Hepatocyte (in vitro differentiated cells): ENCODE results near the gene USP24.

Source experiments
- EZH2phosphoT487 ChIP-seq: fragments of 200-600 bp; sonication (generic); IDR thresholded peaks from one replicate; pipeline ENCODE4 v1.6.1; 2018; ENCODE audit warnings: antibody characterized with exemption, mild to moderate bottlenecking, low read depth, moderate library complexity; ENCODE audit not compliant: unreplicated experiment, severe bottlenecking
- TF ChIP-seq, protein P1 (sequence below): fragments of 200-600 bp; sonication (generic); IDR thresholded peaks from 2 replicates; pipeline ENCODE4 v1.5.1; 2016; ENCODE audit warnings: antibody characterized with exemption, mild to moderate bottlenecking; ENCODE audit not compliant: poor library complexity

DNA sequence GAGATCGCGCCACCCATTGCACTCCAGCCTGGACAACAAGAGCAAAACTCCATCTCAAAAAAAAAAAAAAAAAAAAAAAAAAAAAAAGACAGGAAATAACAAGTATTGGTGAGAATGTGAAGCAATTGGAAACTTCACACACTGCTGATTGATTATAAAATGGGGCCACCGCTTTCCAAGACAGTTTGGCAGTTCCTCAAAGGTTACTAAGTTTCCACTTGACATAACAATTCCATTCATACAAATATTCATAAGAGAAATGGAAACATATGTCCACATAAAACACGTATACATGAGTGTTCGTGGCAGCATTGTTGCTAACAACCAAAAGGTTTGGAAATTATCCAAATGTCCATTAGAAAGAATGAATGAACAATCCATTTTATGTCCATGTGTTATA lies 26.3 kb downstream of the USP24 start:
- TF ChIP-seq, protein P1, sequence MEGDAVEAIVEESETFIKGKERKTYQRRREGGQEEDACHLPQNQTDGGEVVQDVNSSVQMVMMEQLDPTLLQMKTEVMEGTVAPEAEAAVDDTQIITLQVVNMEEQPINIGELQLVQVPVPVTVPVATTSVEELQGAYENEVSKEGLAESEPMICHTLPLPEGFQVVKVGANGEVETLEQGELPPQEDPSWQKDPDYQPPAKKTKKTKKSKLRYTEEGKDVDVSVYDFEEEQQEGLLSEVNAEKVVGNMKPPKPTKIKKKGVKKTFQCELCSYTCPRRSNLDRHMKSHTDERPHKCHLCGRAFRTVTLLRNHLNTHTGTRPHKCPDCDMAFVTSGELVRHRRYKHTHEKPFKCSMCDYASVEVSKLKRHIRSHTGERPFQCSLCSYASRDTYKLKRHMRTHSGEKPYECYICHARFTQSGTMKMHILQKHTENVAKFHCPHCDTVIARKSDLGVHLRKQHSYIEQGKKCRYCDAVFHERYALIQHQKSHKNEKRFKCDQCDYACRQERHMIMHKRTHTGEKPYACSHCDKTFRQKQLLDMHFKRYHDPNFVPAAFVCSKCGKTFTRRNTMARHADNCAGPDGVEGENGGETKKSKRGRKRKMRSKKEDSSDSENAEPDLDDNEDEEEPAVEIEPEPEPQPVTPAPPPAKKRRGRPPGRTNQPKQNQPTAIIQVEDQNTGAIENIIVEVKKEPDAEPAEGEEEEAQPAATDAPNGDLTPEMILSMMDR = no peak
- no peak for TF ChIP-seq EZH2phosphoT487
